ENCODE results near the gene TMEM175.

DNA sequence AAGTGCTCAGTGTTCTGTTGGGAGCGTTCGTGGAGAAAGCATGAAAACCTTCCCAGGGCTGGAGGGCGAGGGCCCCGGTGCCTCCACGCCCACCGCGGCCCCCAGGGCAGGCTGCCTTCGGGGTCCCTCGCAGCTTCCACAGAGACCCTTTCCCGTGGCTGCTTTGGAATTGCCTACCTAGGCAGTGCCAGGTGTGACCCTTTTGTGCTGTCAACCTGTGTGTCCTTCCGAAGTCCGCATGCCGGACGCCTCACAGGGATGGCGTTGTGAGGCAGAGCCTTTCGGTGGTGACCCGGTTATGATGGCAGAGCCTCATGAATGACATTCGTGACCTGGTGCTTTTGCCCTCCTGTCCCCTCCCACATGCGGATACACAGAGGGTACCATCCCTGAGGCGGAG is 17.4 kb downstream of the TMEM175 start:
- TF ChIP-seq CTCF (IDR thresholded peaks at IDR 0.05) (no peak), POLR2A (IDR thresholded peaks at IDR 0.05) (no peak)

All from body of pancreas (tissue), 4 donors.